Motor neuron (in vitro differentiated cells): Measurements from ENCODE around the gene TINAG. TPM values are rescaled to one million over a fixed set of nuclear protein-coding genes. Genes with fewer than 3 reads are reported as not detected.
"Not testable (repeated sequence)": the region's sequence is repeated elsewhere in the genome, so short reads cannot be mapped to it uniquely, and the experiment has no call there.

Experiments
- ATAC-seq, 8 experiments: fragments of 200-7000 bp; cut with Tn5 transposase; replicated peaks in 6 of 8; 2 replicates each; pipeline ENCODE4 v1.8.0; 2021; ENCODE audit warnings: mild to moderate bottlenecking in 8 of 8, moderate library complexity in 8 of 8
- H3K27ac ChIP-seq, 2 donors: fragments of 250-450 bp; sonication (Bioruptor Pico); 2 replicates each; pipeline ENCODE4 v1.9.0; 2021; ENCODE audit warnings: antibody characterized with exemption in 2 of 2, mild to moderate bottlenecking in 2 of 2, moderate library complexity in 1 of 2
- H3K4me1 ChIP-seq, 2 donors: fragments of 250-450 bp; sonication (Bioruptor Pico); replicated peaks in 1 of 2; 2 replicates each; pipeline ENCODE4 v1.6.1; 2021; ENCODE audit warnings: antibody characterized with exemption in 2 of 2, mild to moderate bottlenecking in 2 of 2, moderate library complexity in 1 of 2
- H3K4me3 ChIP-seq, 5 donors: fragments of 250-450 bp; sonication (Bioruptor Pico); 2 replicates each; pipeline ENCODE4 v1.9.0; 2021; ENCODE audit warnings: antibody characterized with exemption in 5 of 5, mild to moderate bottlenecking in 5 of 5, moderate library complexity in 4 of 5
- WGBS, 10 experiments: fragments of 450-650 bp; shearing (Covaris generic); methylation state at CpG; one replicate each; pipeline ENCODE4 v1.0.0; 2022; 5-methylcytosine and 5-hydroxymethylcytosine counted together
- in situ Hi-C, 9 experiments: fragments of 400-800 bp; cut with MboI; loops; one replicate each; pipeline ENCODE4 v1.15.0; 2021; ENCODE audit warnings: low sequenced_read_pairs in 9 of 9, low pct_unique_long_range_greater_than_20kb in 2 of 9; ENCODE audit not compliant: unreplicated experiment in 9 of 9
- total RNA-seq, 8 experiments: library from RNA; unstranded; fragments of 300-600 nt; gene quantifications; 2 replicates each; pipeline versions ENCODE4 v1.2.3 to v1.2.4, GENCODE V29; 2022

TINAG gene
- total RNA-seq, 8 experiments from 2014 or later, result 0.19 TPM; not detected in 7

GRCh38 chr6:54327631-54328030 is 19.4 kb downstream of the TINAG start:
- no peak overlapping the region for H3K4me3 ChIP-seq
- 31 to 100% (median 80%) methylated on average over 1 to 5 of the region's 7 CpGs; no CpG with 5 or more reads in 5 of the 10 experiments for WGBS, 10 experiments
- no peak overlapping the region for H3K27ac ChIP-seq
- ATAC-seq, result peak in 1 of 8 experiments; percentile 56
- H3K4me1 ChIP-seq, result no peaks in the 10 kb centered on the region
- in situ Hi-C loops, result no loop called here

DNA sequence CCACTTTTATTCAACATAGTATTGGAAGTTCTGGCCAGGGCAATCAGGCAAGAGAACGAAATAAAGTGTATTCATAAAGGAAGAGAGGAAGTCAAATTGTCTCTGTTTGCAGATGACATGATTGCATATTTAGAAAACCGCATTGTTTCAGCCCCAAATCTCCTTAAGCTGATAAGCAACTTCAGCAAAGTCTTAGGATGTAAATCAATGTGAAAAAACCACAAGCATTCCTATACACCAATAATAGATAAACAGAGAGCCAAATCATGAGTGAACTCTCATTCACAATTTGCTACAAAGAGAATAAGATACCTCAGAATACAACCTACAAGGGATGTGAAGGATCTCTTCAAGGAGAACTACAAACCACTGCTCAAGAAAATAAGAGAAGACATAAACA is 23.3 kb downstream of the TINAG start:
- 47 to 100% (median 62%) methylated on average over 1 to 2 of the region's 2 CpGs; no CpG with 5 or more reads in 2 of the 10 experiments for WGBS, 10 experiments
- in situ Hi-C loops, ATAC-seq, H3K27ac ChIP-seq, H3K4me3 ChIP-seq, H3K4me1 ChIP-seq: not testable (repeated sequence)

GRCh38 chr6:54335871-54336270 is 27.6 kb downstream of the TINAG start:
- no peaks in the 10 kb centered on the region for H3K4me1 ChIP-seq
- H3K27ac ChIP-seq, result no peak overlapping the region
- WGBS, 10 experiments, result 0 to 100% (median 67%) methylated on average over 1 to 2 of the region's 2 CpGs; no CpG with 5 or more reads in 1 of the 10 experiments
- in situ Hi-C loops, result no loop called here
- H3K4me3 ChIP-seq, result no peak overlapping the region
- ATAC-seq, result peak in 3 of 8 experiments; percentile 20 to 72 (median 50)

DNA sequence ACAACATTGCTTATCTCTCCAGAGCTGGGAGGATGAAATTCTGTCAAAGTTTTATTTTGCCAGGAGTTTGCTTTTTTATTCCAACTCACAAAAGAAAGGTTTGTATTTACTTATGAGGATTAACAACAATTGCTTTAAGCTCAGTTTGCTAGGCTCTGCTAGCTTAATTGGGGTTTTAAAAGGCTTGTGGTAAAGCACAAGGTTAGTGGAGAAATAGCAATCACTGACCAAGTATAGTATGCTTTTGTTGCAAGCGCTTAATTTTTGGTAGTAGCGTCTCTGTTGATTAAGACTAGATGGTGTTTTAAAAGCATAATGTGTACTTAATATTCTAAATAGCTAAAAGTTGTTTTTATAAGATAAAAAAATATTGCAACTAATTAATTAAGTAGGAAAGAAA is 45.7 kb downstream of the TINAG start:
- 77 to 100% (median 96%) methylated on average over 1 to 2 of the region's 2 CpGs; no CpG with 5 or more reads in 2 of the 10 experiments for WGBS, 10 experiments
- H3K27ac ChIP-seq, result no peak overlapping the region
- in situ Hi-C loops, result no loop called here
- ATAC-seq, result no peak
- no peak overlapping the region for H3K4me3 ChIP-seq
- no peaks in the 10 kb centered on the region for H3K4me1 ChIP-seq

DNA sequence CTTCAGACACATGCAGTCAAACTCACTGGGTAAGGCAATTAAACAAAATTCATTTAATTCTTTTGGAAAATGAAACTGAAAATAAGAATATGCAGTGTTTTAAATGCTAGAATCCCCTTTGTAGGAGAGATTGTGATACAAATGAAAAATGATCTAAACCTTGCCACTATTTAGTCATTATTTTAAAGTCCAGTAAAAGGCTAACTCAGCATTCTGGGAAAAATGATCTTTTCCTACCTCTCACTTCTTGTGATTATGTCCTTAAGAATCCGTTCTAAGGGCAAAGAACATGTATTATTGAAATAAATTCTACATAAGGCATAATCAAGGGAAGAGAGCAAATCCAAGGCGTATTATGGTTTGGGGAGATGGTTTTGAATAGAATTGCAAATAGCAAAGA is 46.4 kb downstream of the TINAG start:
- no peak overlapping the region for H3K27ac ChIP-seq
- no peaks in the 10 kb centered on the region for H3K4me1 ChIP-seq
- H3K4me3 ChIP-seq, result no peak overlapping the region
- no peak for ATAC-seq
- 52 to 96% (median 78%) methylated on average over 1 to 2 of the region's 2 CpGs; no CpG with 5 or more reads in 1 of the 10 experiments for WGBS, 10 experiments
- in situ Hi-C loops, result no loop called here

- H3K27ac ChIP-seq, result no peak overlapping the region
- WGBS, 10 experiments, result 0 to 89% (median 78%) methylated on average over 1 of the region's 1 CpG; no CpG with 5 or more reads in 1 of the 10 experiments
- no peak overlapping the region for H3K4me3 ChIP-seq
- in situ Hi-C loops, result no loop called here
- no peaks in the 10 kb centered on the region for H3K4me1 ChIP-seq
- peak in 3 of 8 experiments; percentile 75 to 90 (median 83) for ATAC-seq
Measured at GRCh38 chr6:54357141-54357540, 48.9 kb downstream of the TINAG start.

DNA sequence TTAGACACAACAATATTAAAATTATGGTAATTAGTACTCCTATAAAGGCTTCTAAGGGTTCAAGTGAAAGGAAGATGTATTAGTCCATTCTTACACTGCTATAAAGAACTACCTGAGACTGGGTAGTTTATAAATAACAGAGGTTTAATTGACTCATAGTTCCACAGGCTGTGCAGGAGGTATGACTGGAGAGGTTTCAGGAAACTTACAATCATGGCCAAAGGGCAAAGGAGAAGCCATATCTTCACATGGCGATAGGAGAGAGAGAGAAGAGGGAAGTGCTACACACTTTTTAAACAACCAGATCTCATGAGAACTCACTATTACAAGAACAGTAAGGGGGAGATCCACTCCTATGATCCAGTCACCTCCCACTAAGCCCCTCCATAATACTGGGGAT is 52.9 kb downstream of the TINAG start:
- Histone ChIP-seq H3K4me3 (no peak overlapping the region), H3K4me1 (no peaks in the 10 kb centered on the region), H3K27ac (no peak overlapping the region)
- 88 to 100% (median 100%) methylated on average over 1 of the region's 1 CpG; no CpG with 5 or more reads in 6 of the 10 experiments for WGBS, 10 experiments
- ATAC-seq, result no peak
- in situ Hi-C loops, result no loop called here

- Histone ChIP-seq H3K4me3 (no peak overlapping the region), H3K27ac (no peak overlapping the region), H3K4me1 (no peaks in the 10 kb centered on the region)
- in situ Hi-C loops, result no loop called here
- ATAC-seq, result no peak
- 83 to 100% (median 100%) methylated on average over 1 of the region's 1 CpG; no CpG with 5 or more reads in 3 of the 10 experiments for WGBS, 10 experiments
Measured at GRCh38 chr6:54361734-54362133, 53.5 kb downstream of the TINAG start.

GRCh38 chr6:54366667-54367327 is 58.6 kb downstream of the TINAG start:
- in situ Hi-C loops, result no loop called here
- 43 to 94% (median 80%) methylated on average over 2 to 4 of the region's 4 CpGs; no CpG with 5 or more reads in 1 of the 10 experiments for WGBS, 10 experiments
- no peak for ATAC-seq
- Histone ChIP-seq H3K27ac (no peak overlapping the region), H3K4me1 (no peaks in the 10 kb centered on the region), H3K4me3 (no peak overlapping the region)

GRCh38 chr6:54377776-54378175 is 69.5 kb downstream of the TINAG start:
- Histone ChIP-seq H3K27ac (no peak overlapping the region), H3K4me3 (no peak overlapping the region), H3K4me1 (no peaks in the 10 kb centered on the region)
- in situ Hi-C loops, result no loop called here
- no peak for ATAC-seq
- WGBS, 10 experiments, result 31 to 100% (median 82%) methylated on average over 1 to 2 of the region's 2 CpGs; no CpG with 5 or more reads in 2 of the 10 experiments

- 50 to 100% (median 88%) methylated on average over 1 to 4 of the region's 5 CpGs; no CpG with 5 or more reads in 2 of the 10 experiments for WGBS, 10 experiments
- Histone ChIP-seq H3K4me3 (no peak overlapping the region), H3K4me1 (no peaks in the 10 kb centered on the region), H3K27ac (no peak overlapping the region)
- no peak for ATAC-seq
- in situ Hi-C loops, result no loop called here
Measured at GRCh38 chr6:54386295-54386694, 78.1 kb downstream of the TINAG start.

DNA sequence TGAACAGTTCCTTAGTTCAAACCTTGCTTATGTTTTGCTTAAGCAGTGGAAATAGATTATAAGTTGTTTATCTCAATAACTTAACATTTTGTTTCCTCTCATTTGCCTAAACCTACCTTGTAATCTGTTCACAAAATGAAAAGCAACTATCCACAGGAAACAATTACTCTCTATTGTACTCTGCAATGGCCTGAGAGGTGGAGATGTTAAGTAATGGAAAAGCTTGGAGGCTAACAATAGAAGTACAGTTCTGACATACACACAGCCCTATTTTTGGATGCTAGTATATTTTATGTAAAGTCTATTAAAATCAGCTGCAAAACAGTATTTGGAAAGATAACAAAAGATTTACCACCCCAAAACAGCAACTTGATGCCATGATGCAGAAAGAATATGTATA is 82.1 kb downstream of the TINAG start:
- H3K27ac ChIP-seq, result no peak overlapping the region
- no peaks in the 10 kb centered on the region for H3K4me1 ChIP-seq
- no peak for ATAC-seq
- in situ Hi-C loops, result no loop called here
- no peak overlapping the region for H3K4me3 ChIP-seq

GRCh38 chr6:54391577-54391976 is 83.3 kb downstream of the TINAG start:
- no peak overlapping the region for H3K27ac ChIP-seq
- no peak overlapping the region for H3K4me3 ChIP-seq
- WGBS, 10 experiments, result 64 to 92% (median 82%) methylated on average over 2 to 5 of the region's 5 CpGs; no CpG with 5 or more reads in 1 of the 10 experiments
- ATAC-seq, result no peak
- H3K4me1 ChIP-seq, result no peaks in the 10 kb centered on the region
- in situ Hi-C loops, result no loop called here

DNA sequence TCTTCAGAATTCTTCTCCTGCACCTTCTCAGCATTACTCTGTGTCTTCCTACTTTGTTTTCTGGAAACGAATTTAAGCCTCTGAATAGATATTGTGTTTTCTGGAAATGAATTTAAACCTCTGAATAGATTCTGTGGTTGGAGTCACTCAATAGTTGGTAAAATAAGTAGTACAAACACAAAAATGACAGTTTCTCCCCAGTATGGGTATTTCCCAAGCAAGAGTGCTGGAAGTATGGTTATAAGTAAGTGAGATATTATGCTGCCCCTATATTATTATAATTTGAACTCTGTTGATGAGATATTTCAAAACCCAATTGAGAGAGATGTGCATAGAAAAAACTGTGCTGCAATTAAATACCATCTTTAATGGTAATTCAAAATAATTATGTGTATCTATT is 94.9 kb downstream of the TINAG start:
- WGBS, 10 experiments, result 20 to 100% (median 65%) methylated on average over 1 of the region's 1 CpG; no CpG with 5 or more reads in 2 of the 10 experiments
- ATAC-seq, result no peak
- in situ Hi-C loops, result no loop called here
- Histone ChIP-seq H3K4me1 (no peaks in the 10 kb centered on the region), H3K4me3 (no peak overlapping the region), H3K27ac (no peak overlapping the region)
